HepG2 (cell line): Measurements from ENCODE around the gene MEG3. TPM values are rescaled to one million over a fixed set of nuclear protein-coding genes. Genes with fewer than 3 reads are reported as not detected.

Experiments used
- ATAC-seq: fragments of 200-7000 bp; cut with Tn5 transposase; 3 replicates; pipeline ENCODE4 v1.9.1; 2020; ENCODE audit warnings: mild to moderate bottlenecking, moderate library complexity
- BruUV-seq: library from RNA; stranded (reverse); fragments of 400-500 nt; replicated peaks from 2 replicates; lab custom pipeline; 2021; lab: Mats Ljungman, UMichigan
- CTCF ChIA-PET: fragments of 300-600 bp; formaldehyde crosslinking; extraction: SDS; loops from one replicate; lab custom pipeline; 2021; ENCODE audit warnings: low total read pairs, inconsistent platforms, low intra/inter-chr PET ratio; lab: Yijun Ruan, JAX
- POLR2A ChIA-PET: fragments of 350-600 bp; sonication (Branson Sonifier 250); formaldehyde crosslinking; loops from one replicate; lab custom pipeline; 2020; ENCODE audit warnings: antibody characterized with exemption, inconsistent platforms; lab: Yijun Ruan, JAX
- DNase-seq: peaks from one replicate; pipeline ENCODE4 v3.0.0-alpha.2; 2015; ENCODE audit warnings: low spot score
- FAIRE-seq: peaks from 3 replicates; lab custom pipeline; 2011; peaks lifted over from hg19 to GRCh38; lab: Jason Lieb, UNC
- H2AFZ ChIP-seq: one replicate; pipeline ENCODE4 v1.6.1; 2011; ENCODE audit warnings: low read length, inconsistent platforms
- H3K27ac ChIP-seq: fragments of 300-600 bp; 3 replicates; pipeline ENCODE4 v1.8.0; 2011; ENCODE audit warnings: mixed run types, mild to moderate bottlenecking, mixed read lengths, low read length, inconsistent platforms; ENCODE audit not compliant: insufficient read depth; ENCODE audit errors: extremely low read length
- H3K27me3 ChIP-seq, 2 experiments: fragments of 200-600 bp in 1 of 2; 2 replicates in 1 of 2; 3 replicates in 1 of 2; pipeline versions ENCODE4 v1.6.0 to v1.8.0; 2011; ENCODE audit warnings: low read length in 2 of 2, mild to moderate bottlenecking in 2 of 2, moderate library complexity in 2 of 2, inconsistent platforms in 1 of 2; ENCODE audit not compliant: insufficient read depth in 2 of 2, control insufficient read depth in 1 of 2
- H3K36me3 ChIP-seq, 2 experiments: fragments of 200-600 bp in 1 of 2; replicated peaks in 1 of 2; 2 replicates in 1 of 2; 3 replicates in 1 of 2; pipeline versions ENCODE4 v1.5.1 to v1.8.0; 2011; ENCODE audit warnings: low read length in 2 of 2, inconsistent platforms in 1 of 2; ENCODE audit not compliant: insufficient read depth in 2 of 2, control insufficient read depth in 1 of 2
- H3K4me1 ChIP-seq: 2 replicates; pipeline ENCODE4 v1.5.1; 2012; ENCODE audit warnings: low read length, inconsistent platforms; ENCODE audit not compliant: insufficient read depth
- H3K4me2 ChIP-seq: 2 replicates; pipeline ENCODE4 v1.6.0; 2011; ENCODE audit warnings: low read depth, low read length, inconsistent platforms
- H3K4me3 ChIP-seq, 3 experiments: fragments of 200-600 bp in 1 of 3; sonication (generic), shearing (Covaris generic) in 1 of 3; replicated peaks in 1 of 3; 2 replicates each; pipeline ENCODE4 v1.5.1; 2011 to 2016; ENCODE audit warnings: low read length in 3 of 3, inconsistent platforms in 2 of 3, low read depth in 2 of 3, mild to moderate bottlenecking in 2 of 3, control low read depth in 1 of 3, mixed read lengths in 1 of 3; ENCODE audit not compliant: insufficient read depth in 1 of 3
- H3K79me2 ChIP-seq: one replicate; pipeline ENCODE4 v1.6.1; 2011; ENCODE audit warnings: low read length, inconsistent platforms; ENCODE audit not compliant: insufficient read depth
- H3K9ac ChIP-seq: 2 replicates; pipeline ENCODE4 v1.6.0; 2011; ENCODE audit warnings: mild to moderate bottlenecking, low read depth, low read length, inconsistent platforms; ENCODE audit not compliant: insufficient read depth
- H3K9me3 ChIP-seq: 2 replicates; pipeline ENCODE4 v1.5.1; 2012; ENCODE audit warnings: mild to moderate bottlenecking, low read length
- H4K20me1 ChIP-seq: 2 replicates; pipeline ENCODE4 v1.6.0; 2011; ENCODE audit warnings: inconsistent platforms, mild to moderate bottlenecking, low read length, moderate library complexity; ENCODE audit not compliant: insufficient read depth
- HMG20B ChIP-seq: conservative IDR thresholded peaks from 2 replicates; pipeline ENCODE4 v1.6.1; 2016; ENCODE audit warnings: missing genetic modification reagents, missing compliant biosample characterization
- KDM5B ChIP-seq: sonication (generic); formaldehyde crosslinking; IDR thresholded peaks from 2 replicates; pipeline ENCODE4 v1.4.0; 2020; ENCODE audit warnings: missing genetic modification reagents, mild to moderate bottlenecking, borderline replicate concordance
- NR1H2 ChIP-seq: sonication (generic); formaldehyde crosslinking; IDR thresholded peaks from 2 replicates; pipeline ENCODE4 v1.8.1; 2022; ENCODE audit warnings: low read depth, missing genetic modification reagents, borderline replicate concordance
- RXRA ChIP-seq: sonication (generic); formaldehyde crosslinking; IDR thresholded peaks from 2 replicates; pipeline ENCODE4 v1.5.1; 2020; ENCODE audit warnings: missing genetic modification reagents
- TBX2 ChIP-seq: sonication (generic); formaldehyde crosslinking; IDR thresholded peaks from 2 replicates; pipeline ENCODE4 v1.5.0; 2020; ENCODE audit warnings: missing genetic modification reagents, mild to moderate bottlenecking, borderline replicate concordance
- WGBS: methylation state at CpG from one replicate; pipeline ENCODE4 v1.1.6; 2017; ENCODE audit warnings: low lambda C conversion rate; 5-methylcytosine and 5-hydroxymethylcytosine counted together
- in situ Hi-C: cut with HindIII; loops from 2 replicates; pipeline ENCODE4 v1.10.0; 2017; ENCODE audit warnings: low pct_unique_long_range_greater_than_20kb; ENCODE audit not compliant: extremely low pct_ligation_motif_present
- intact Hi-C: fragments of 100-400 bp; cut with micrococcal nuclease; formaldehyde crosslinking; loops from one replicate; pipeline ENCODE4 v1.10.0; 2022; ENCODE audit not compliant: unreplicated experiment
- polyA plus RNA-seq, 8 experiments: library from polyadenylated mRNA; depleted of rRNA in 3 of 8; stranded (reverse) in 7 of 8; unstranded in 1 of 8; fragments of >200 nt; fragmentation: Illumina TruSeq in 4 of 8; extraction: Trizol in 4 of 8; gene quantifications; 2 replicates each; pipeline versions ENCODE4 v1.2.1 to v1.2.3, GENCODE V29; 2011 to 2016; ENCODE audit warnings: low read depth in 4 of 8, missing spikeins in 1 of 8, mixed read lengths in 1 of 8; ENCODE audit not compliant: insufficient read depth in 1 of 8
- total RNA-seq, 5 experiments: library from RNA; depleted of rRNA; stranded (reverse); fragments of >200 nt; fragmentation: Illumina TruSeq; extraction: Trizol; gene quantifications; 2 replicates each; pipeline ENCODE4 v1.2.3, GENCODE V29; 2016; ENCODE audit warnings: low read depth in 1 of 5
- TF ChIP-seq, protein P1 (sequence below): sonication (generic); formaldehyde crosslinking; IDR thresholded peaks from 2 replicates; pipeline ENCODE4 v1.4.0; 2020; ENCODE audit warnings: missing genetic modification reagents, borderline replicate concordance
- TF ChIP-seq, protein P2 (sequence below): sonication (generic); formaldehyde crosslinking; IDR thresholded peaks from 2 replicates; pipeline ENCODE4 v1.4.0; 2020; ENCODE audit warnings: missing genetic modification reagents

The MEG3 gene
- total and polyA plus RNA-seq, 2 of the 13 experiments (the other 11 are each of a cell fraction or from before 2014, with no cell fraction given) = 0.17 TPM; not detected in 1

DNA sequence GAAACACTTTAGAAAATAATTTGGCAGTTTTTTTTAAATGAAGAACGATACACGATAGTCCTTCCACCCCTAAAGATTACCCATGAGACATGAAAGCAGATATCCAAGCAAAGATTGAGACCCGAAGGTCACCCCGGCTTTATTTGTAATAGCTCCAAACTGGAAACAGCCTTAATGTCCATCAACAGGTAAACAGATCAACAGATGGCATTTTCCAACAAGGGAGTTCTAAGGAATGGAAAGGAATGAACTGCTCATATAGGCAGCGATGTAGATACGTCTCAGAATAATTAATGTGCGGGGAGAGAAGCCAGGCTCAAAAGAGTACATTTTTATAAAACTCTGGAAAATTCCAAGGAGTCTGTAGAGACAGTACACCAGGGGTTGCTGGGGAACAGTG is 23.7 kb upstream of the MEG3 start:
- TF ChIP-seq RXRA (CRISPR knock-in tag) = no peak
- TF ChIP-seq NR1H2 (CRISPR knock-in tag) = no peak
- no peak for TF ChIP-seq KDM5B
- TF ChIP-seq, protein P1, sequence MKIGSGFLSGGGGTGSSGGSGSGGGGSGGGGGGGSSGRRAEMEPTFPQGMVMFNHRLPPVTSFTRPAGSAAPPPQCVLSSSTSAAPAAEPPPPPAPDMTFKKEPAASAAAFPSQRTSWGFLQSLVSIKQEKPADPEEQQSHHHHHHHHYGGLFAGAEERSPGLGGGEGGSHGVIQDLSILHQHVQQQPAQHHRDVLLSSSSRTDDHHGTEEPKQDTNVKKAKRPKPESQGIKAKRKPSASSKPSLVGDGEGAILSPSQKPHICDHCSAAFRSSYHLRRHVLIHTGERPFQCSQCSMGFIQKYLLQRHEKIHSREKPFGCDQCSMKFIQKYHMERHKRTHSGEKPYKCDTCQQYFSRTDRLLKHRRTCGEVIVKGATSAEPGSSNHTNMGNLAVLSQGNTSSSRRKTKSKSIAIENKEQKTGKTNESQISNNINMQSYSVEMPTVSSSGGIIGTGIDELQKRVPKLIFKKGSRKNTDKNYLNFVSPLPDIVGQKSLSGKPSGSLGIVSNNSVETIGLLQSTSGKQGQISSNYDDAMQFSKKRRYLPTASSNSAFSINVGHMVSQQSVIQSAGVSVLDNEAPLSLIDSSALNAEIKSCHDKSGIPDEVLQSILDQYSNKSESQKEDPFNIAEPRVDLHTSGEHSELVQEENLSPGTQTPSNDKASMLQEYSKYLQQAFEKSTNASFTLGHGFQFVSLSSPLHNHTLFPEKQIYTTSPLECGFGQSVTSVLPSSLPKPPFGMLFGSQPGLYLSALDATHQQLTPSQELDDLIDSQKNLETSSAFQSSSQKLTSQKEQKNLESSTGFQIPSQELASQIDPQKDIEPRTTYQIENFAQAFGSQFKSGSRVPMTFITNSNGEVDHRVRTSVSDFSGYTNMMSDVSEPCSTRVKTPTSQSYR (CRISPR knock-in tag) = no peak
- TF ChIP-seq TBX2 (CRISPR knock-in tag) = no peak
- TF ChIP-seq, all 625 proteins: peak for 0
- no peak for DNase-seq
- BruUV-seq = no TSS peak
- Histone ChIP-seq H3K4me2 (no peak overlapping the region), H3K4me1 (peaks cover 6% of the 10 kb centered on the region; the same call in 1 of the 2 replicates), H3K9ac (no peak overlapping the region), H4K20me1 (no peaks in the 10 kb centered on the region), H2AFZ (no peak overlapping the region), H3K79me2 (no peaks in the 10 kb centered on the region), H3K27me3 (no peaks in the 10 kb centered on the region), H3K27ac (no peak overlapping the region), H3K4me3 (no peak overlapping the region), H3K36me3 (no peaks in the 10 kb centered on the region), H3K9me3 (peaks cover under 1% of the 10 kb centered on the region; the same call in 1 of the 2 replicates)
- in situ Hi-C loops = no loop called here
- 93% methylated on average over 7 of the region's 7 CpGs for WGBS
- intact Hi-C loops = no loop called here
- no peak for FAIRE-seq
- ATAC-seq = no peak
- CTCF ChIA-PET = no interaction called here
- POLR2A ChIA-PET = interaction anchor here (6.3 kb wide), 1 partner anchor 15 kb away, joined by 33 read pairs; no protein-coding TSS in a partner anchor

DNA sequence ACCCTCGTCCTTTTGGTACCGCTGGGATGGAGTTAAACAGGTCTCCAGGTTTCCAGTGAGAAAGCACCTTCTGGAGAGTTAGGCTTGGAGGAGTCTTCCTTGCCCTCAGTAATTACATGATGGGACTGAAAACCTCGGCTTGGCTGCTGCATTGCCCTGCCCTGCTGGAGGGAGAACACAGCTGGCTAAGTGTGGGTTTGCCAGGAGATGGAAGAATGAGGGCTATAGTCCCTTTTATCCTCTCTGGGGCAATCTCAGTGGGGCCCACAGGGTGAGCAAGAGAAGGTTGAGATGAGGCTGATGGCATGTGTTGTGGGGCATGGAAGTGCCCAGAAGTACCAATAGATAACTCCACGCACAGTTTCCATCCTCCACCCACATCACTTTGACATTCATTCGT is 23.2 kb upstream of the MEG3 start:
- ChIA-PET CTCF (no interaction called here), POLR2A (interaction anchor here (6.3 kb wide), 1 partner anchor 14 kb away, joined by 33 read pairs; no protein-coding TSS in a partner anchor)
- Histone ChIP-seq H3K4me3 (no peak overlapping the region), H2AFZ (no peak overlapping the region), H3K27ac (no peak overlapping the region), H3K4me1 (peaks cover 6% of the 10 kb centered on the region; the same call in 1 of the 2 replicates), H4K20me1 (no peaks in the 10 kb centered on the region), H3K4me2 (no peak overlapping the region), H3K9me3 (peaks cover 6% of the 10 kb centered on the region), H3K36me3 (no peaks in the 10 kb centered on the region), H3K27me3 (no peaks in the 10 kb centered on the region), H3K9ac (no peak overlapping the region), H3K79me2 (no peaks in the 10 kb centered on the region)
- 76% methylated on average over 5 of the region's 5 CpGs for WGBS
- FAIRE-seq (no peak), ATAC-seq (no peak), DNase-seq (no peak)
- intact Hi-C loops (no loop called here), in situ Hi-C loops (no loop called here)
- BruUV-seq = no TSS peak
- TF ChIP-seq, protein P2, sequence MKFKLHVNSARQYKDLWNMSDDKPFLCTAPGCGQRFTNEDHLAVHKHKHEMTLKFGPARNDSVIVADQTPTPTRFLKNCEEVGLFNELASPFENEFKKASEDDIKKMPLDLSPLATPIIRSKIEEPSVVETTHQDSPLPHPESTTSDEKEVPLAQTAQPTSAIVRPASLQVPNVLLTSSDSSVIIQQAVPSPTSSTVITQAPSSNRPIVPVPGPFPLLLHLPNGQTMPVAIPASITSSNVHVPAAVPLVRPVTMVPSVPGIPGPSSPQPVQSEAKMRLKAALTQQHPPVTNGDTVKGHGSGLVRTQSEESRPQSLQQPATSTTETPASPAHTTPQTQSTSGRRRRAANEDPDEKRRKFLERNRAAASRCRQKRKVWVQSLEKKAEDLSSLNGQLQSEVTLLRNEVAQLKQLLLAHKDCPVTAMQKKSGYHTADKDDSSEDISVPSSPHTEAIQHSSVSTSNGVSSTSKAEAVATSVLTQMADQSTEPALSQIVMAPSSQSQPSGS (CRISPR knock-in tag) = no peak
- TF ChIP-seq HMG20B = no peak
